Psoas muscle (tissue), 8 donors: ENCODE data around the gene RAB27A. TPM values are rescaled to one million over a fixed set of nuclear protein-coding genes. Genes with fewer than 3 reads are reported as not detected.

Source experiments
- ATAC-seq, 4 donors: fragments of 200-7000 bp; cut with Tn5 transposase; one replicate each; pipeline ENCODE4 v1.9.1; 2020; ENCODE audit warnings: moderate library complexity in 3 of 4, mild to moderate bottlenecking in 2 of 4
- DNase-seq, 2 donors: peaks; one replicate each; pipeline ENCODE4 v3.0.0-alpha.2; 2020
- H3K27ac ChIP-seq: fragments of 200-600 bp; one replicate; pipeline ENCODE4 v1.8.0; 2022
- H3K27me3 ChIP-seq, 3 donors: fragments of 200-600 bp in 1 of 3; one replicate each; pipeline versions ENCODE4 v1.6.1 to v1.8.0; 2013 to 2022; ENCODE audit warnings: low read length in 2 of 3, mild to moderate bottlenecking in 2 of 3, moderate library complexity in 1 of 3; ENCODE audit not compliant: insufficient read depth in 3 of 3
- H3K36me3 ChIP-seq, 2 donors: fragments of 200-600 bp in 1 of 2; one replicate each; pipeline versions ENCODE4 v1.6.1 to v1.8.0; 2013 to 2022; ENCODE audit warnings: low read depth in 1 of 2, mild to moderate bottlenecking in 1 of 2, moderate library complexity in 1 of 2; ENCODE audit not compliant: insufficient read depth in 1 of 2
- H3K4me1 ChIP-seq: fragments of 200-600 bp; one replicate; pipeline ENCODE4 v1.8.0; 2022
- H3K4me3 ChIP-seq: fragments of 200-600 bp; one replicate; pipeline ENCODE4 v1.8.0; 2022; ENCODE audit warnings: mild to moderate bottlenecking
- H3K9me3 ChIP-seq: fragments of 200-600 bp; one replicate; pipeline ENCODE4 v1.8.0; 2022
- WGBS, 3 donors: extraction: QIAGEN DNeasy Blood & Tissue Kit; methylation state at CpG; one replicate each; pipeline versions ENCODE4 v1.1.6 to v1.1.7; 2013; 5-methylcytosine and 5-hydroxymethylcytosine counted together
- intact Hi-C, 2 donors: fragments of 100-400 bp; cut with DNase I; formaldehyde crosslinking; loops; one replicate each; pipeline versions ENCODE4 v1.11.0 to v1.14.2; 2022
- polyA plus RNA-seq, 3 donors: library from polyadenylated mRNA; stranded (reverse); fragments of 200-250 nt; gene quantifications; one replicate each; pipeline ENCODE4 v1.2.3, GENCODE V29; 2013
- total RNA-seq, 4 donors: library from RNA; stranded (reverse); fragmentation: NEBNext Ultra II Directional in 2 of 4; extraction: Animal tissue kit (Norgen Biotek cat#: 25700) in 2 of 4; gene quantifications; one replicate each; pipeline versions ENCODE4 v1.2.1 to v1.2.4, GENCODE V29; 2021 to 2023
- TF ChIP-seq, protein P1 (sequence below): fragments of 200-600 bp; IDR thresholded peaks from one replicate; pipeline ENCODE4 v1.8.0; 2022; ENCODE audit warnings: antibody characterized with exemption
- donor health status: healthy with polysubstance abuse.
- donor health status: DM: no; HTN: no; CAD: no; lungs with moderate emphysema.
- donor health status: Bipolar disorder and iron deficiency.
- donor health status: healthy.
- donor health status: DM: yes; HTN: yes; CAD: no.
- donor health status: DM: no; HTN: no; CAD: no.
- donor health status: DM: no; HTN: no; CAD: no.
- donor health status: DM: yes; HTN: yes; CAD: no.

RAB27A gene
- total and polyA plus RNA-seq, 7 donors = 1.2 to 5.4 (median 2.3) TPM

DNA sequence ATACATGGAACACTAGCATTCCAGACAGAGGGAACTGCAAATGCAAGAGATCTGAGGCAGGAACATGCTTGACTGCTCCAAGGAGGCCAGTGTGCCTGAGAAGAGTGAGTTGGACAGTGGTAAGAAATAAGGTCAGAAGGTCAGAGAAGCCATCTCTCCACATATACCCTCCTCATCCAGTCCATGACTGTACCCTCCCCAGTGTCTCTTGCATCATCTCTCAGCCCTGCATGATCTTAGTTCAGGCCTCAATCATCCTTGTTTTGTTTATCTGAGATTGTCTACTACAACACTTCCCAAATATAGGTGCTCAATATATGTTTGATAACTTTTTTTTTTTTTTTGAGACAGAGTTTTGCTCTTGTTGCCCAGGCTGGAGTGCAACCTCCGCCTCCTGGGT lies 87.4 kb downstream of the RAB27A start:
- Histone ChIP-seq H3K27ac (no peak overlapping the region), H3K4me1 (peaks cover 7% of the 10 kb centered on the region), H3K4me3 (no peak overlapping the region), H3K27me3 (no peaks in the 10 kb centered on the region), H3K36me3 (no peaks in the 10 kb centered on the region), H3K9me3 (no peaks in the 10 kb centered on the region)
- DNase-seq = no peak
- TF ChIP-seq, protein P1, sequence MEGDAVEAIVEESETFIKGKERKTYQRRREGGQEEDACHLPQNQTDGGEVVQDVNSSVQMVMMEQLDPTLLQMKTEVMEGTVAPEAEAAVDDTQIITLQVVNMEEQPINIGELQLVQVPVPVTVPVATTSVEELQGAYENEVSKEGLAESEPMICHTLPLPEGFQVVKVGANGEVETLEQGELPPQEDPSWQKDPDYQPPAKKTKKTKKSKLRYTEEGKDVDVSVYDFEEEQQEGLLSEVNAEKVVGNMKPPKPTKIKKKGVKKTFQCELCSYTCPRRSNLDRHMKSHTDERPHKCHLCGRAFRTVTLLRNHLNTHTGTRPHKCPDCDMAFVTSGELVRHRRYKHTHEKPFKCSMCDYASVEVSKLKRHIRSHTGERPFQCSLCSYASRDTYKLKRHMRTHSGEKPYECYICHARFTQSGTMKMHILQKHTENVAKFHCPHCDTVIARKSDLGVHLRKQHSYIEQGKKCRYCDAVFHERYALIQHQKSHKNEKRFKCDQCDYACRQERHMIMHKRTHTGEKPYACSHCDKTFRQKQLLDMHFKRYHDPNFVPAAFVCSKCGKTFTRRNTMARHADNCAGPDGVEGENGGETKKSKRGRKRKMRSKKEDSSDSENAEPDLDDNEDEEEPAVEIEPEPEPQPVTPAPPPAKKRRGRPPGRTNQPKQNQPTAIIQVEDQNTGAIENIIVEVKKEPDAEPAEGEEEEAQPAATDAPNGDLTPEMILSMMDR = no peak
- no peak for ATAC-seq
- intact Hi-C loops = no loop called here
- WGBS, 3 donors = 95 to 100% (median 100%) methylated on average over 1 of the region's 1 CpG

DNA sequence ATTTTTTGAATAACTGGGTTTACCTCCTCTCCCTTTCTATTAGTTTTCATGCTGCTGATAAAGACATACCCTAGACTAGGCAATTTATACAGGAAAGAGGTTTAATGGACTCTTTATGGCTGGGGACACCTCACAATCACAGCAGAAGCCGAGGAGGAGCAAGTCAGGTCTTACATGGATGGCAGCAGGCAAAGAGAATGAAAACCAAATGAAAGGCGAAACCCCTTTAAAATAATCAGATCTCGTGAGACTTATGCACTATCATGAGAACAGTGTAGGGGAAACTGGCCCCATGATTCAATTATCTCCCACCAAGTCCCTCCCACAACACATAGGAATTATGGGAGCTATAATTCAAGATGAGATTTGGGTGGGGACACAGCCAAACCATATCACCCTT lies 90.9 kb downstream of the RAB27A start:
- H3K4me3 ChIP-seq = no peak overlapping the region
- no peaks in the 10 kb centered on the region for H3K36me3 ChIP-seq
- 94 to 98% (median 94%) methylated on average over 3 of the region's 3 CpGs for WGBS, 3 donors
- TF ChIP-seq, protein P1 = no peak
- ATAC-seq (no peak), DNase-seq (no peak)
- peaks cover 17% of the 10 kb centered on the region for H3K4me1 ChIP-seq
- H3K27me3 ChIP-seq = no peaks in the 10 kb centered on the region
- intact Hi-C loops = loop anchor here (10.0 kb wide), 2 partner anchors 206 to 216 kb away; partner anchors contain the start of genes CCPG1 (in 1 of the 2) and PIERCE2 (in 1 of the 2)
- H3K27ac ChIP-seq = no peak overlapping the region
- H3K9me3 ChIP-seq = no peaks in the 10 kb centered on the region

DNA sequence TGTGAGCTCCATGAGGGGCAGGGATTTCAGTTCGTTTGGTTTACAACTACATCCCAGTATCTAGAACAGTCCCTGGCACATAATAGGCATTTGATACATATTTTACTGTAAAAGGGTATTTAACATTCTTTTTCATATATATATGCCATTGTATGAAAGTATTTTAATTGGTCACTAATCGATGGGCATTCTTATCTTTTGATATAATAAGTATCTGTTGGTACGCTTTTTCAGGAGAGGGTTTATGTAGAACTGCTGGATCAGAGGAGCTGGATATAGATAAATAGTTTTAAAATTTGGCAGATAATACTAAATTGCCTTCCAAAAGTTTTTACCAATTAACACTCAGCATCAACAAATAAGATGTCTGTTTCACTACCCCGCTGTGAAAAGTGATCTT lies 91.9 kb downstream of the RAB27A start:
- WGBS, 3 donors = 44 to 57% (median 55%) methylated on average over 4 of the region's 4 CpGs
- TF ChIP-seq, protein P1 = no peak
- Histone ChIP-seq H3K9me3 (no peaks in the 10 kb centered on the region), H3K27me3 (no peaks in the 10 kb centered on the region), H3K4me1 (peaks cover 17% of the 10 kb centered on the region), H3K36me3 (no peaks in the 10 kb centered on the region), H3K27ac (peak overlapping the region; percentile 93), H3K4me3 (peak overlapping the region; percentile 76)
- ATAC-seq (no peak), DNase-seq (no peak)
- intact Hi-C loops = loop anchor here (10.0 kb wide), 2 partner anchors 207 to 217 kb away; partner anchors contain the start of genes CCPG1 (in 1 of the 2) and PIERCE2 (in 1 of the 2)

DNA sequence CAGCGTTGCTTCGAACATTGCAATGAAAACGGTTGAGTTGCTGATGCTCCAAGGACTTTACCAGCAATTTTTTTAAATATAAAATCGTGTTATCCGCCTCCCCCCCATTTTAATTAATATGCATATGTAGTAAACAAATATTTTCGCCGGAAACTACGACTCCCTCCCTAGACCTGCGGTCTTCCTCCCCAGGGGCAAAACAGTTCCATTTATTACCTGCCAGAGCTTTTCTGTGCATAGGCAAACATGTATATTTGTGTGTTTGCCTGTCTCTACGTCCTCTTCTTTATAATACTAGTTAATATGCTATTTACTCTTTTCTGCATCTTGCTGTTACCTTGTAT lies 92.3 kb downstream of the RAB27A start:
- DNase-seq (no peak), ATAC-seq (no peak)
- H3K4me3 ChIP-seq = peak overlapping the region; percentile 76
- H3K4me1 ChIP-seq = peaks cover 17% of the 10 kb centered on the region
- WGBS, 3 donors = 1% methylated on average over 10 of the region's 10 CpGs
- TF ChIP-seq, protein P1 = no peak
- no peaks in the 10 kb centered on the region for H3K27me3 ChIP-seq
- H3K27ac ChIP-seq = peak overlapping the region; percentile 93
- peaks cover 0 to 3% of the 10 kb centered on the region in 2 donors for H3K36me3 ChIP-seq
- intact Hi-C loops = loop anchor here (10.0 kb wide), 2 partner anchors 207 to 217 kb away; partner anchors contain the start of genes CCPG1 (in 1 of the 2) and PIERCE2 (in 1 of the 2)
- H3K9me3 ChIP-seq = no peaks in the 10 kb centered on the region
